ENCODE measurements around the gene EML4. TPM values are rescaled to one million over a fixed set of nuclear protein-coding genes. Genes with fewer than 3 reads are reported as not detected.

Gene EML4
- total RNA-seq, 1 donor from 2014 or later: 109 TPM

DNA sequence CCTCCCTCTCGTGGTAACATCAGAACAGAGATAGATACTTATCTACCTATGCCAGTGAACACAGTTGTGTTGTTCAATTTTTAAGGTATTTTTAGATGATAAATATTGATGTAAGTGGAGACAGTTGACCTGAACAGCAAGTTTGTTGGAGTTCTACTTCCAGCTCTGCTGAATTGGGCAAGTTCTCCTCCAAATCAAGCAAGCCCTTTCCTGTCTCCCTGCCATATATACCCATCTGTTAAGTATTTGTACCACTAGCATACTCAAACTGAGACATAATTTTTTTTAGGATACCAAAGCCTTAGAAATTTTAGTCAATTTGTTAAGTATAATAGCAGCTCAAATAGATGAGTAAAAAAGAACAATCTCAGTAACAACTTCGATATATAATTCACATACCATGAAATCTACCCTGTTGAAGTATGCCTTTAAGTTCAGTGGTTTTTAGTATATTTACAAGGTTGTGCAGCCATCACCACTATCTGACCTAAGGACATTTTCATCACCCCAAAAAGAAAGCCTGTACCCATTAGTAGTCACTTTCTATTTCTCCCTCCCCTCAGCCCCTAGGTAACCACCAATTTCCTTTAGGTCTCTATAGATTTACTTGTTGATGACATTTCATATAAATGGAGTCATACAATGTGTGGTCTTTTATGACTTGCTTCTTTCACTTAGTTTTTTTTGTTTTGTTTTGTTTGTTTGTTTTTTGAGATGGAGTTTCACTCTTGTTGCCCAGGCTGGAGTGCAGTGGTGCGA lies 130.0 kb downstream of the EML4 start:
- ATAC-seq (no peak), DNase-seq (no peak)
- H3K9me3 ChIP-seq: no peaks in the 10 kb centered on the region
- intact Hi-C loops (cut with DNase I): no loop called here
- H3K4me3 ChIP-seq: no peak overlapping the region
- H3K27me3 ChIP-seq (ENCODE audit: low read depth): no peaks in the 10 kb centered on the region
- H3K36me3 ChIP-seq: peaks cover 90% of the 10 kb centered on the region
- TF ChIP-seq, protein P1, sequence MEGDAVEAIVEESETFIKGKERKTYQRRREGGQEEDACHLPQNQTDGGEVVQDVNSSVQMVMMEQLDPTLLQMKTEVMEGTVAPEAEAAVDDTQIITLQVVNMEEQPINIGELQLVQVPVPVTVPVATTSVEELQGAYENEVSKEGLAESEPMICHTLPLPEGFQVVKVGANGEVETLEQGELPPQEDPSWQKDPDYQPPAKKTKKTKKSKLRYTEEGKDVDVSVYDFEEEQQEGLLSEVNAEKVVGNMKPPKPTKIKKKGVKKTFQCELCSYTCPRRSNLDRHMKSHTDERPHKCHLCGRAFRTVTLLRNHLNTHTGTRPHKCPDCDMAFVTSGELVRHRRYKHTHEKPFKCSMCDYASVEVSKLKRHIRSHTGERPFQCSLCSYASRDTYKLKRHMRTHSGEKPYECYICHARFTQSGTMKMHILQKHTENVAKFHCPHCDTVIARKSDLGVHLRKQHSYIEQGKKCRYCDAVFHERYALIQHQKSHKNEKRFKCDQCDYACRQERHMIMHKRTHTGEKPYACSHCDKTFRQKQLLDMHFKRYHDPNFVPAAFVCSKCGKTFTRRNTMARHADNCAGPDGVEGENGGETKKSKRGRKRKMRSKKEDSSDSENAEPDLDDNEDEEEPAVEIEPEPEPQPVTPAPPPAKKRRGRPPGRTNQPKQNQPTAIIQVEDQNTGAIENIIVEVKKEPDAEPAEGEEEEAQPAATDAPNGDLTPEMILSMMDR (IDR thresholded peaks at IDR 0.05): no peak
- no peaks in the 10 kb centered on the region for H3K4me1 ChIP-seq
- no peak overlapping the region for H3K27ac ChIP-seq

DNA sequence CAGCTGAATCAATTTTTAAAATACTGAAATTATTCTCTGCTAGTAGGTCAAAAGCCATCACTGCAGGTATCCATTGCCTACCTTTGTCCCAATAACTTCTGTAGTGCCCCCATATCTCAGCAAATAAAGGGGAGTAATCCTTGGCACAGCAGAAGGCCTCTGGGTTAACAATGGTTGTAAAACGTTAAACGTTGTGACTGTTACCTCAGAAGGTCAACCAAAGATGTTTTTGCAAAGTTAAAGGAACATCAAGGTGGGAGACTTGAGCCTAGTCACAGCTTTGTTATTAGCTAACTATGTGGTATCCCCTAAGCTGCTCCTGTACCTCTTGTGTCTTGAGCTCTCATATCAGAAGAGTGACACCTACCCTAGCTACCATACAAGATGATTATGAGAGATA lies 131.4 kb downstream of the EML4 start:
- Histone ChIP-seq H3K27ac (no peak overlapping the region), H3K4me1 (no peaks in the 10 kb centered on the region), H3K27me3 (ENCODE audit: low read depth) (no peaks in the 10 kb centered on the region), H3K9me3 (no peaks in the 10 kb centered on the region), H3K4me3 (no peak overlapping the region), H3K36me3 (peaks cover 88% of the 10 kb centered on the region)
- TF ChIP-seq, protein P1 (IDR thresholded peaks at IDR 0.05): no peak
- ATAC-seq: no peak
- intact Hi-C loops (cut with DNase I): no loop called here
- DNase-seq: no peak

DNA sequence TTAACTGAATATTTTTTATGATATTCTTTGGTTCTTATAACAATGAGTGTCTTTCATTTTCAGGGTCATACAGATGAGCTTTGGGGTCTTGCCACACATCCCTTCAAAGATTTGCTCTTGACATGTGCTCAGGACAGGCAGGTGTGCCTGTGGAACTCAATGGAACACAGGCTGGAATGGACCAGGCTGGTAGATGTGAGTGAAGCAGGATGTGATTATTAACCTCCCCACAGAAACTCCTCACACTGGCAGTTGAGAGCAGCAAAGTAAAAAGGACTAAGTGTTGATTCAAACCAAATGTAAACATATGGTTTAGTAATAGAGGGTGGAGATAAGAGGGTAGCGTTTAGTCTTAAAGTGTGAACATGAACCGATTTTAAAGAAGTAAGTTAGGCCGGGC lies 134.1 kb downstream of the EML4 start:
- TF ChIP-seq, protein P1 (IDR thresholded peaks at IDR 0.05): no peak
- Histone ChIP-seq H3K9me3 (no peaks in the 10 kb centered on the region), H3K4me3 (no peak overlapping the region), H3K27ac (no peak overlapping the region), H3K4me1 (no peaks in the 10 kb centered on the region), H3K36me3 (peaks cover 92% of the 10 kb centered on the region), H3K27me3 (ENCODE audit: low read depth) (no peaks in the 10 kb centered on the region)
- ATAC-seq: peak; percentile 63 to 82
- no peak for DNase-seq
- intact Hi-C loops (cut with DNase I): no loop called here

DNA sequence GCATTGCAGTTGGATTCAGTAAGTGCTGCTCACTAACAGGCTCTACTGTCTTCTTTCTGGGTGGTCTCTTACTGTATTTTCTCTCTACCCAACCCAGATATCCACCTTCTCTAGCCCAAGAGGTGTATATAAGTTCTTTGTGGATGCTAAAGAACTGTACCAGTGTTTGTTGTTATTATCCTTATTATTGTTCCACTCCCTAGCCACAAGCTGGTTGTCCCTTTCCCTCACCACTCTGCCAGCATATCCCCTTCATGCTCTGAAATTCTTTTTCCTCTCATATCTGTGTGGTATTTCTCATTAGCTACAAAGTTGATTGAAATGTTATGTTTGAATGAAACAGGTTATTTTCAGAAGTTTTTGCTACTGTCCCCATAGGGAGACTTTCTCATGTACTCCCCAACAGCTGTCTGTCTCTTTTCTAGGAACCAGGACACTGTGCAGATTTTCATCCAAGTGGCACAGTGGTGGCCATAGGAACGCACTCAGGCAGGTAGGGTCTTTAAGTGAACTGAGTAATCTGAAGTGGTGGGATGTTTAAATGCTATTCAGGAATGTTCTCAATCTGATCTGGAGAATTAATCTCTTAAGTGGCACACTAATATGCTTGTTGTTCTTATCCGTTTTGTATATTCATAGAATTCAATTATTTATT lies 135.0 kb downstream of the EML4 start:
- no peaks in the 10 kb centered on the region for H3K27me3 ChIP-seq (ENCODE audit: low read depth)
- no peak overlapping the region for H3K27ac ChIP-seq
- H3K4me3 ChIP-seq: no peak overlapping the region
- TF ChIP-seq, protein P1 (IDR thresholded peaks at IDR 0.05): no peak
- H3K36me3 ChIP-seq: peaks cover 96% of the 10 kb centered on the region
- H3K4me1 ChIP-seq: no peaks in the 10 kb centered on the region
- ATAC-seq: no peak
- intact Hi-C loops (cut with DNase I): no loop called here
- H3K9me3 ChIP-seq: no peaks in the 10 kb centered on the region
- no peak for DNase-seq

DNA sequence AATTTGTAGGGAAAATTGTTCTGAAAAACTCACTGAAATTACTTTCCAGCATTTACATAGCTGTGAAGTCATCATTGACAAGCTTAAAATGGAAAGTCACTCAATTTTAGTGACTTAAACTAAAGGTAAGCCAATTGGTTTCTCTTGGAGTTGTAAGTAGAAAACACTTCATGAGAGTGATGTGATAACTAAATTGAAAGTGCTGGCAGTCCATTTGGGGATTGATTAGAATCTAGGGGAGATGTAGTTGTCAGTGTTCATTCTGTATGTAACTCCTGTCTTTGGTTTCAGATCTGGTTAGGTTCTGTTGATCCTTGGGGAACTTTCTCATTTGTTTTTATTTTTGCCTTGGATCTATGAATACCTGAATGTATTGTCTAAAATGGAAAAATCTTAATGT lies 138.0 kb downstream of the EML4 start:
- TF ChIP-seq, protein P1 (IDR thresholded peaks at IDR 0.05): no peak
- Histone ChIP-seq H3K27ac (no peak overlapping the region), H3K9me3 (no peaks in the 10 kb centered on the region), H3K36me3 (peaks cover 69% of the 10 kb centered on the region), H3K27me3 (ENCODE audit: low read depth) (no peaks in the 10 kb centered on the region), H3K4me3 (no peak overlapping the region), H3K4me1 (no peaks in the 10 kb centered on the region)
- DNase-seq: no peak
- ATAC-seq: no peak
- intact Hi-C loops (cut with DNase I): no loop called here
